Astrocyte (in vitro differentiated cells and primary cell): ENCODE measurements around the gene SUN1. TPM values are rescaled to one million over a fixed set of nuclear protein-coding genes. Genes with fewer than 3 reads are reported as not detected.

Source experiments
- DNase-seq: peaks from one replicate; pipeline ENCODE4 v3.0.0-alpha.2; 2010; ENCODE audit warnings: low read depth
- FAIRE-seq: peaks from 2 replicates; lab custom pipeline; 2011; peaks lifted over from hg19 to GRCh38; lab: Jason Lieb, UNC
- H2AFZ ChIP-seq: 2 replicates; pipeline ENCODE4 v1.6.0; 2012; ENCODE audit warnings: low read depth, low read length, inconsistent platforms
- H3K27ac ChIP-seq: 2 replicates; pipeline ENCODE4 v1.5.1; 2011; ENCODE audit warnings: low read depth, low read length, inconsistent platforms
- H3K27me3 ChIP-seq: 2 replicates; pipeline ENCODE4 v1.6.0; 2011; ENCODE audit warnings: low read length, inconsistent platforms; ENCODE audit not compliant: insufficient read depth
- H3K36me3 ChIP-seq: 2 replicates; pipeline ENCODE4 v1.5.1; 2011; ENCODE audit warnings: low read length, inconsistent platforms; ENCODE audit not compliant: insufficient read depth
- H3K4me1 ChIP-seq: 2 replicates; pipeline ENCODE4 v1.5.1; 2011; ENCODE audit warnings: low read length, inconsistent platforms; ENCODE audit not compliant: insufficient read depth
- H3K4me2 ChIP-seq: 2 replicates; pipeline ENCODE4 v1.6.0; 2012; ENCODE audit warnings: low read length, inconsistent platforms
- H3K4me3 ChIP-seq: 2 replicates; pipeline ENCODE4 v1.5.1; 2011; ENCODE audit warnings: low read depth, mild to moderate bottlenecking, low read length, inconsistent platforms; ENCODE audit not compliant: insufficient read depth
- H3K79me2 ChIP-seq: 2 replicates; pipeline ENCODE4 v1.6.0; 2012; ENCODE audit warnings: mild to moderate bottlenecking, low read length, inconsistent platforms; ENCODE audit not compliant: insufficient read depth
- H3K9ac ChIP-seq: 2 replicates; pipeline ENCODE4 v1.6.0; 2012; ENCODE audit warnings: mild to moderate bottlenecking, low read length, inconsistent platforms
- H3K9me3 ChIP-seq: 2 replicates; pipeline ENCODE4 v1.5.1; 2012; ENCODE audit warnings: low read depth, mild to moderate bottlenecking, low read length, inconsistent platforms; ENCODE audit not compliant: insufficient read depth
- H4K20me1 ChIP-seq: 2 replicates; pipeline ENCODE4 v1.6.0; 2012; ENCODE audit warnings: low read length, inconsistent platforms; ENCODE audit not compliant: insufficient read depth
- H3K27ac Mint-ChIP-seq: one replicate; pipeline ENCODE4 v1.8.0; 2021; ENCODE audit warnings: mild to moderate bottlenecking, mixed read lengths; ENCODE audit not compliant: unreplicated experiment
- H3K27me3 Mint-ChIP-seq: one replicate; pipeline ENCODE4 v1.8.0; 2021; ENCODE audit warnings: low read depth, mixed read lengths; ENCODE audit not compliant: unreplicated experiment
- H3K36me3 Mint-ChIP-seq: one replicate; pipeline ENCODE4 v1.8.0; 2021; ENCODE audit warnings: low read depth, mixed read lengths; ENCODE audit not compliant: unreplicated experiment
- H3K4me1 Mint-ChIP-seq: one replicate; pipeline ENCODE4 v1.8.0; 2021; ENCODE audit warnings: low read depth, mixed read lengths; ENCODE audit not compliant: unreplicated experiment
- H3K4me3 Mint-ChIP-seq: one replicate; pipeline ENCODE4 v1.8.0; 2021; ENCODE audit warnings: mild to moderate bottlenecking, moderate library complexity, mixed read lengths; ENCODE audit not compliant: unreplicated experiment
- H3K9me3 Mint-ChIP-seq: one replicate; pipeline ENCODE4 v1.8.0; 2021; ENCODE audit warnings: mild to moderate bottlenecking, mixed read lengths; ENCODE audit not compliant: unreplicated experiment
- CTCF ChIP-seq: IDR thresholded peaks from 2 replicates; pipeline ENCODE4 v1.5.1; 2011; ENCODE audit warnings: low read depth, mild to moderate bottlenecking, inconsistent platforms, low read length, moderate library complexity; ENCODE audit not compliant: insufficient read depth
- EZH2 ChIP-seq: IDR thresholded peaks from 2 replicates; pipeline ENCODE4 v1.6.1; 2012; ENCODE audit warnings: mild to moderate bottlenecking, low read length, inconsistent platforms; ENCODE audit not compliant: insufficient read depth
- total RNA-seq: library from RNA; stranded (reverse); gene quantifications from 2 replicates; pipeline ENCODE4 v1.2.1, GENCODE V29; 2021

SUN1 gene
- total RNA-seq, 1 donor from 2014 or later = 121 TPM

- Histone ChIP-seq H3K79me2 (no peaks in the 10 kb centered on the region), H3K4me2 (no peak overlapping the region), H3K36me3 (no peaks in the 10 kb centered on the region), H3K4me1 (no peaks in the 10 kb centered on the region), H2AFZ (no peak overlapping the region), H3K27ac (no peak overlapping the region), H3K9ac (no peak overlapping the region), H3K4me3 (no peak overlapping the region), H3K9me3 (no peaks in the 10 kb centered on the region), H3K27me3 (no peaks in the 10 kb centered on the region), H4K20me1 (peaks cover 16% of the 10 kb centered on the region)
- TF ChIP-seq EZH2 (no peak), CTCF (no peak)
- no peaks in the 10 kb centered on the region for H3K9me3 Mint-ChIP-seq
- FAIRE-seq (no peak), DNase-seq (no peak)
- no peaks in the 10 kb centered on the region for H3K4me1 Mint-ChIP-seq
- H3K27ac Mint-ChIP-seq = no peak overlapping the region
- H3K27me3 Mint-ChIP-seq = no peaks in the 10 kb centered on the region
- H3K36me3 Mint-ChIP-seq = peaks cover 13% of the 10 kb centered on the region
- no peak overlapping the region for H3K4me3 Mint-ChIP-seq
Observed at GRCh38 chr7:894164-894867, 62.0 kb downstream of the SUN1 start.

- Mint-ChIP-seq H3K27ac (no peak overlapping the region), H3K36me3 (peaks cover 13% of the 10 kb centered on the region), H3K4me3 (no peak overlapping the region), H3K4me1 (no peaks in the 10 kb centered on the region), H3K9me3 (no peaks in the 10 kb centered on the region), H3K27me3 (no peaks in the 10 kb centered on the region)
- no peak overlapping the region for H3K4me2 ChIP-seq
- TF ChIP-seq EZH2 (no peak), CTCF (no peak)
- no peaks in the 10 kb centered on the region for H3K79me2 ChIP-seq
- no peak for FAIRE-seq
- H3K4me3 ChIP-seq = no peak overlapping the region
- H3K9me3 ChIP-seq = no peaks in the 10 kb centered on the region
- no peak overlapping the region for H2AFZ ChIP-seq
- peaks cover 15% of the 10 kb centered on the region for H4K20me1 ChIP-seq
- H3K27ac ChIP-seq = no peak overlapping the region
- H3K9ac ChIP-seq = no peak overlapping the region
- no peak for DNase-seq
- no peaks in the 10 kb centered on the region for H3K27me3 ChIP-seq
- no peaks in the 10 kb centered on the region for H3K4me1 ChIP-seq
- no peaks in the 10 kb centered on the region for H3K36me3 ChIP-seq
Observed at GRCh38 chr7:894927-895450, 62.7 kb downstream of the SUN1 start.

GRCh38 chr7:895451-896052, 63.3 kb downstream of the SUN1 start:
- no peak overlapping the region for H3K9ac ChIP-seq
- H3K79me2 ChIP-seq = no peaks in the 10 kb centered on the region
- no peaks in the 10 kb centered on the region for H3K9me3 ChIP-seq
- Mint-ChIP-seq H3K4me1 (no peaks in the 10 kb centered on the region), H3K27ac (no peak overlapping the region), H3K4me3 (no peak overlapping the region), H3K36me3 (peaks cover 13% of the 10 kb centered on the region), H3K27me3 (no peaks in the 10 kb centered on the region), H3K9me3 (no peaks in the 10 kb centered on the region)
- DNase-seq = no peak
- H3K4me2 ChIP-seq = no peak overlapping the region
- H3K27ac ChIP-seq = no peak overlapping the region
- H3K4me3 ChIP-seq = no peak overlapping the region
- TF ChIP-seq EZH2 = no peak
- no peak for TF ChIP-seq CTCF
- peaks cover 12% of the 10 kb centered on the region for H4K20me1 ChIP-seq
- no peak overlapping the region for H2AFZ ChIP-seq
- FAIRE-seq = no peak
- H3K27me3 ChIP-seq = no peaks in the 10 kb centered on the region
- H3K4me1 ChIP-seq = no peaks in the 10 kb centered on the region
- H3K36me3 ChIP-seq = no peaks in the 10 kb centered on the region
